Islet precursor cell (in vitro differentiated cells): ENCODE measurements around the gene OR6J1.
"Not testable (repeated sequence)": the region's sequence is repeated elsewhere in the genome, so short reads cannot be mapped to it uniquely, and the experiment has no call there.

Experiments used
- DNase-seq: peaks from one replicate; pipeline ENCODE4 v3.0.0-alpha.2; 2018

Gene OR6J1

GRCh38 chr14:22650046-22650739 is 6.0 kb upstream of the OR6J1 start:
- no peak for DNase-seq

- DNase-seq = no peak
Observed at GRCh38 chr14:22648506-22648905, 4.4 kb upstream of the OR6J1 start.

- no peak for DNase-seq
Observed at GRCh38 chr14:22646570-22647254, 2.6 kb upstream of the OR6J1 start.

- DNase-seq = no peak
Observed at GRCh38 chr14:22641846-22642245, 2.3 kb downstream of the OR6J1 start.

GRCh38 chr14:22640192-22640591 is 4.0 kb downstream of the OR6J1 start:
- no peak for DNase-seq

- DNase-seq = not testable (repeated sequence)
Observed at GRCh38 chr14:22635980-22636379, 8.2 kb downstream of the OR6J1 start.

GRCh38 chr14:22634233-22634900 is 9.8 kb downstream of the OR6J1 start:
- no peak for DNase-seq

GRCh38 chr14:22630486-22630885 is 13.7 kb downstream of the OR6J1 start:
- no peak for DNase-seq

- no peak for DNase-seq
Observed at GRCh38 chr14:22630066-22630465, 14.1 kb downstream of the OR6J1 start.

GRCh38 chr14:22629361-22629760 is 14.8 kb downstream of the OR6J1 start:
- no peak for DNase-seq

GRCh38 chr14:22627506-22628263 is 16.5 kb downstream of the OR6J1 start:
- no peak for DNase-seq

- no peak for DNase-seq
Observed at GRCh38 chr14:22626590-22626989, 17.6 kb downstream of the OR6J1 start.

GRCh38 chr14:22623047-22623446 is 21.1 kb downstream of the OR6J1 start:
- no peak for DNase-seq

- no peak for DNase-seq
Observed at GRCh38 chr14:22622255-22622654, 21.9 kb downstream of the OR6J1 start.

GRCh38 chr14:22615765-22616164 is 28.4 kb downstream of the OR6J1 start:
- not testable (repeated sequence) for DNase-seq

GRCh38 chr14:22614240-22614799 is 29.8 kb downstream of the OR6J1 start:
- peak; percentile 96 for DNase-seq

- DNase-seq = no peak
Observed at GRCh38 chr14:22613736-22614239, 30.4 kb downstream of the OR6J1 start.

- DNase-seq = no peak
Observed at GRCh38 chr14:22613106-22613695, 31.0 kb downstream of the OR6J1 start.

GRCh38 chr14:22610931-22611330 is 33.2 kb downstream of the OR6J1 start:
- DNase-seq = no peak

GRCh38 chr14:22607291-22607690 is 36.9 kb downstream of the OR6J1 start:
- no peak for DNase-seq

GRCh38 chr14:22606380-22606779 is 37.8 kb downstream of the OR6J1 start:
- no peak for DNase-seq

GRCh38 chr14:22602862-22603261 is 41.3 kb downstream of the OR6J1 start:
- DNase-seq = no peak
